Endothelial cell of umbilical vein (primary cell): ENCODE data around the gene ENOX2. TPM values are rescaled to one million over a fixed set of nuclear protein-coding genes. Genes with fewer than 3 reads are reported as not detected.

Source experiments
- BruUV-seq: library from RNA; stranded (reverse); fragments of 400-500 nt; replicated peaks from 2 replicates; lab custom pipeline; 2021; lab: Mats Ljungman, UMichigan
- CTCF ChIA-PET: fragments of 300-600, 350-600 bp; sonication (Branson Sonifier 250); formaldehyde crosslinking; loops from one replicate; lab custom pipeline; 2021; ENCODE audit warnings: antibody characterized with exemption, inconsistent platforms; lab: Charles Lee
- POLR2A ChIA-PET: fragments of 300-600, 350-600 bp; sonication (Branson Sonifier 250); formaldehyde crosslinking; loops from one replicate; lab custom pipeline; 2021; ENCODE audit warnings: antibody characterized with exemption, inconsistent platforms; lab: Charles Lee
- DNase-seq: peaks from one replicate; pipeline ENCODE4 v3.0.0-alpha.2; 2011; ENCODE audit warnings: low read depth, low spot score
- FAIRE-seq: peaks from 2 replicates; lab custom pipeline; 2011; peaks lifted over from hg19 to GRCh38; lab: Jason Lieb, UNC
- H2AFZ ChIP-seq: 2 replicates; pipeline ENCODE4 v1.6.0; 2012; ENCODE audit warnings: low read depth, low read length, control low read depth, inconsistent platforms
- H3K27ac ChIP-seq: 2 replicates; pipeline ENCODE4 v1.5.1; 2011; ENCODE audit warnings: low read depth, mild to moderate bottlenecking, control low read depth, low read length, moderate library complexity; ENCODE audit not compliant: insufficient read depth
- H3K27me3 ChIP-seq, 2 experiments: 2 replicates each; pipeline versions ENCODE4 v1.6.0 to v1.6.1; 2011; ENCODE audit warnings: low read length in 2 of 2, mixed read lengths in 1 of 2; ENCODE audit not compliant: control insufficient read depth in 2 of 2, insufficient read depth in 2 of 2
- H3K36me3 ChIP-seq, 2 experiments: 2 replicates in 1 of 2; 3 replicates in 1 of 2; pipeline ENCODE4 v1.5.1; 2011; ENCODE audit warnings: low read length in 2 of 2, mild to moderate bottlenecking in 1 of 2, moderate library complexity in 1 of 2; ENCODE audit not compliant: control insufficient read depth in 2 of 2, insufficient read depth in 2 of 2; ENCODE audit errors: extremely low read depth in 1 of 2
- H3K4me1 ChIP-seq: 3 replicates; pipeline ENCODE4 v1.5.1; 2011; ENCODE audit warnings: mild to moderate bottlenecking, low read length; ENCODE audit not compliant: control insufficient read depth, insufficient read depth; ENCODE audit errors: extremely low read depth
- H3K4me2 ChIP-seq: 2 replicates; pipeline ENCODE4 v1.6.1; 2011; ENCODE audit warnings: low read length, control low read depth, mixed read lengths; ENCODE audit not compliant: insufficient read depth
- H3K4me3 ChIP-seq, 3 experiments: fragments of 200-600 bp in 1 of 3; sonication (generic), shearing (Covaris generic) in 1 of 3; replicated peaks in 1 of 3; 2 replicates each; pipeline ENCODE4 v1.5.1; 2011 to 2016; ENCODE audit warnings: control low read depth in 3 of 3, low read length in 3 of 3, mild to moderate bottlenecking in 2 of 3, inconsistent platforms in 1 of 3, low read depth in 1 of 3, moderate library complexity in 1 of 3; ENCODE audit not compliant: insufficient read depth in 1 of 3
- H3K79me2 ChIP-seq: 2 replicates; pipeline ENCODE4 v1.6.0; 2012; ENCODE audit warnings: low read length, inconsistent platforms; ENCODE audit not compliant: control insufficient read depth, insufficient read depth
- H3K9ac ChIP-seq: replicated peaks from 2 replicates; pipeline ENCODE3; 2011; ENCODE audit warnings: low read length, control low read depth; ENCODE audit not compliant: insufficient read depth; ENCODE audit errors: extremely low read depth
- H3K9me1 ChIP-seq: replicated peaks from 3 replicates; pipeline ENCODE4 v1.6.0; 2011; ENCODE audit warnings: mild to moderate bottlenecking, low read length; ENCODE audit not compliant: control insufficient read depth, insufficient read depth; ENCODE audit errors: extremely low read depth
- H3K9me3 ChIP-seq: replicated peaks from 2 replicates; pipeline ENCODE4 v1.5.1; 2012; ENCODE audit warnings: low read length, inconsistent platforms; ENCODE audit not compliant: control insufficient read depth, insufficient read depth
- H4K20me1 ChIP-seq: replicated peaks from 2 replicates; pipeline ENCODE3; 2011; ENCODE audit warnings: mild to moderate bottlenecking, low read length; ENCODE audit not compliant: control insufficient read depth, insufficient read depth; ENCODE audit errors: extremely low read depth
- EZH2 ChIP-seq: IDR thresholded peaks from 2 replicates; pipeline ENCODE4 v1.6.1; 2012; ENCODE audit warnings: borderline replicate concordance, low read depth, mild to moderate bottlenecking, moderate library complexity, low read length, inconsistent platforms; ENCODE audit not compliant: severe bottlenecking
- FOS ChIP-seq: IDR thresholded peaks from 2 replicates; pipeline ENCODE4 v1.6.1; 2011; ENCODE audit warnings: mild to moderate bottlenecking, low read length, moderate library complexity, borderline replicate concordance; ENCODE audit not compliant: insufficient read depth
- GATA2 ChIP-seq: IDR thresholded peaks from 2 replicates; pipeline ENCODE4 v1.7.0; 2011; ENCODE audit warnings: low read depth, mild to moderate bottlenecking, moderate library complexity, mixed read lengths, low read length; ENCODE audit not compliant: insufficient read length, insufficient read depth
- JUN ChIP-seq: IDR thresholded peaks from 2 replicates; pipeline ENCODE4 v1.6.1; 2011; ENCODE audit warnings: borderline replicate concordance, low read depth; ENCODE audit not compliant: insufficient read length, insufficient read depth
- MAX ChIP-seq: IDR thresholded peaks from 2 replicates; pipeline ENCODE4 v1.6.1; 2011; ENCODE audit not compliant: insufficient read depth, insufficient read length
- MYC ChIP-seq: IDR thresholded peaks from one replicate; pipeline ENCODE4 v1.6.1; 2011; ENCODE audit warnings: mild to moderate bottlenecking, low read depth, low read length
- POLR2A ChIP-seq: IDR thresholded peaks from 2 replicates; pipeline ENCODE4 v1.6.1; 2012; ENCODE audit warnings: low read depth, mild to moderate bottlenecking, control low read depth, low read length
- POLR2AphosphoS5 ChIP-seq: IDR thresholded peaks from 2 replicates; pipeline ENCODE4 v1.6.1; 2012; ENCODE audit warnings: low read depth, mild to moderate bottlenecking, control low read depth, low read length, moderate library complexity; ENCODE audit not compliant: insufficient read depth
- dilution Hi-C: fragments of 300-500 bp; cut with MboI; formaldehyde crosslinking; loops from one replicate; pipeline ENCODE4 v1.15.0; 2019; ENCODE audit warnings: low sequenced_read_pairs; ENCODE audit not compliant: extremely low pct_ligation_motif_present
- intact Hi-C: fragments of 100-400 bp; cut with micrococcal nuclease; formaldehyde crosslinking; loops from one replicate; pipeline ENCODE4 v1.10.0; 2022
- polyA plus RNA-seq, 4 experiments: library from polyadenylated mRNA; depleted of rRNA in 3 of 4; stranded (reverse) in 3 of 4; unstranded in 1 of 4; fragments of >200 nt; gene quantifications; 2 replicates each; pipeline versions ENCODE4 v1.2.1 to v1.2.3, GENCODE V29; 2011 to 2012; ENCODE audit warnings: missing spikeins in 1 of 4
- total RNA-seq: library from RNA; stranded (reverse); gene quantifications from 2 replicates; pipeline ENCODE4 v1.2.3, GENCODE V29; 2021
- TF ChIP-seq, protein P1 (sequence below), 2 donors: IDR thresholded peaks; 1 replicate in 1 of 2; 2 replicates in 1 of 2; pipeline ENCODE4 v1.5.1; 2011; ENCODE audit warnings: low read length in 2 of 2, mild to moderate bottlenecking in 2 of 2, moderate library complexity in 2 of 2, control low read depth in 1 of 2, inconsistent platforms in 1 of 2, low read depth in 1 of 2; ENCODE audit not compliant: insufficient read depth in 1 of 2; ENCODE audit errors: extremely low read depth in 1 of 2

ENOX2 gene
- total and polyA plus RNA-seq, 2 donors (not counting 3 experiments of a cell fraction or from before 2014, with no cell fraction given): 5.5 to 13.1 TPM

DNA sequence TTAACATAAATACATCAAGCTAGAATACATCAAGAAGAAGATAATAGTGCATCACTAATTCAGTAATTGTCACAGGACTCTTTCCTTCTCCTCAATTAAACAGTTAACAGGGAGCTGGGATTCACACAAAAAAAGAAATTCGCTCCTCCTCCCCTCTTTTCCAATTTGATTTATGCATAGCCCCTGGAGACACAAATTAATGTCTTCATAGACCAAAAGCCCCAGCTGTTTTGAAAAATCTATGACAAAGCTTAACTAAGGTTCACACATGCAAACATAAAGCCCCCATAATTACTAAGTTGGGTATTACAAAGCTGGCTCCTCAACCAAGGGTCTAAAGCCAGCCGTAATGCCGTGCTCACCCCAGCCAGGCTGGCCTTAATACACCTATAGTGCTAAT, 61.2 kb downstream of the ENOX2 start:
- no peak for TF ChIP-seq MYC
- TF ChIP-seq EZH2: no peak
- no peak for TF ChIP-seq MAX
- TF ChIP-seq, protein P1, sequence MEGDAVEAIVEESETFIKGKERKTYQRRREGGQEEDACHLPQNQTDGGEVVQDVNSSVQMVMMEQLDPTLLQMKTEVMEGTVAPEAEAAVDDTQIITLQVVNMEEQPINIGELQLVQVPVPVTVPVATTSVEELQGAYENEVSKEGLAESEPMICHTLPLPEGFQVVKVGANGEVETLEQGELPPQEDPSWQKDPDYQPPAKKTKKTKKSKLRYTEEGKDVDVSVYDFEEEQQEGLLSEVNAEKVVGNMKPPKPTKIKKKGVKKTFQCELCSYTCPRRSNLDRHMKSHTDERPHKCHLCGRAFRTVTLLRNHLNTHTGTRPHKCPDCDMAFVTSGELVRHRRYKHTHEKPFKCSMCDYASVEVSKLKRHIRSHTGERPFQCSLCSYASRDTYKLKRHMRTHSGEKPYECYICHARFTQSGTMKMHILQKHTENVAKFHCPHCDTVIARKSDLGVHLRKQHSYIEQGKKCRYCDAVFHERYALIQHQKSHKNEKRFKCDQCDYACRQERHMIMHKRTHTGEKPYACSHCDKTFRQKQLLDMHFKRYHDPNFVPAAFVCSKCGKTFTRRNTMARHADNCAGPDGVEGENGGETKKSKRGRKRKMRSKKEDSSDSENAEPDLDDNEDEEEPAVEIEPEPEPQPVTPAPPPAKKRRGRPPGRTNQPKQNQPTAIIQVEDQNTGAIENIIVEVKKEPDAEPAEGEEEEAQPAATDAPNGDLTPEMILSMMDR (IDR thresholded peaks at IDR 0.05; ENCODE audit: extremely low read depth in 1 of 2, insufficient read depth in 1 of 2, low read depth in 1 of 2, low read length in 2 of 2): no peak
- TF ChIP-seq POLR2A: no peak
- TF ChIP-seq JUN: no peak
- TF ChIP-seq FOS: no peak
- TF ChIP-seq POLR2AphosphoS5: no peak
- TF ChIP-seq GATA2: no peak
- Histone ChIP-seq H3K9me1 (no peaks in the 10 kb centered on the region), H3K27ac (no peak overlapping the region), H3K27me3 (no peaks in the 10 kb centered on the region), H3K4me1 (no peaks in the 10 kb centered on the region), H3K79me2 (no peaks in the 10 kb centered on the region), H3K9me3 (no peaks in the 10 kb centered on the region), H3K9ac (no peak overlapping the region), H3K4me2 (no peak overlapping the region), H2AFZ (no peak overlapping the region), H4K20me1 (no peaks in the 10 kb centered on the region), H3K4me3 (no peak overlapping the region), H3K36me3 (no peaks in the 10 kb centered on the region)
- dilution Hi-C loops: no loop called here
- ChIA-PET POLR2A (no interaction called here), CTCF (no interaction called here)
- FAIRE-seq: no peak
- intact Hi-C loops: no loop called here
- BruUV-seq: no TSS peak
- no peak for DNase-seq
